Right atrium auricular region (tissue), 2 donors: Measurements from ENCODE around the gene RCL1. TPM values are rescaled to one million over a fixed set of nuclear protein-coding genes. Genes with fewer than 3 reads are reported as not detected.

Source experiments
- DNase-seq: peaks from one replicate; pipeline ENCODE4 v3.0.0-alpha.2; 2019; ENCODE audit warnings: low spot score
- H3K27ac ChIP-seq, 2 donors: fragments of 200-600 bp; sonication (generic); 1 replicate in 1 of 2; 2 replicates in 1 of 2; pipeline ENCODE4 v1.5.1; 2016 to 2019
- H3K27me3 ChIP-seq, 2 donors: fragments of 200-600 bp; sonication (generic); one replicate each; pipeline versions ENCODE4 v1.5.1 to v1.6.0; 2017 to 2019
- H3K36me3 ChIP-seq: fragments of 200-600 bp; sonication (generic); one replicate; pipeline ENCODE4 v1.5.1; 2016
- H3K4me1 ChIP-seq, 2 donors: fragments of 200-600 bp; sonication (generic); one replicate each; pipeline versions ENCODE4 v1.5.1 to v1.6.0; 2017 to 2019
- H3K4me3 ChIP-seq, 2 donors: fragments of 200-600 bp; sonication (generic); 1 replicate in 1 of 2; 2 replicates in 1 of 2; pipeline ENCODE4 v1.5.1; 2017 to 2019; ENCODE audit warnings: mild to moderate bottlenecking in 1 of 2, moderate library complexity in 1 of 2
- H3K9me3 ChIP-seq, 2 donors: fragments of 200-600 bp; sonication (generic); one replicate each; pipeline ENCODE4 v1.5.1; 2019
- total RNA-seq, 2 donors: library from RNA; depleted of rRNA; stranded (reverse); fragments of >200 nt; gene quantifications; one replicate each; pipeline ENCODE4 v1.1.0, GENCODE V29; 2016
- TF ChIP-seq, protein P1 (sequence below), 2 donors: fragments of 200-600 bp; sonication (generic); IDR thresholded peaks; one replicate each; pipeline ENCODE4 v1.5.1; 2019; ENCODE audit warnings: antibody characterized with exemption in 2 of 2

Gene RCL1
- total RNA-seq, 2 donors from 2014 or later, result 7.2 to 8.6 TPM

GRCh38 chr9:4796988-4797853 lies 4.5 kb downstream of the RCL1 start:
- Histone ChIP-seq H3K4me3 (no peak overlapping the region), H3K9me3 (no peaks in the 10 kb centered on the region), H3K36me3 (no peaks in the 10 kb centered on the region), H3K27me3 (no peaks in the 10 kb centered on the region), H3K27ac (no peak overlapping the region), H3K4me1 (peaks cover 0 to 31% of the 10 kb centered on the region in 2 donors)
- TF ChIP-seq, protein P1, sequence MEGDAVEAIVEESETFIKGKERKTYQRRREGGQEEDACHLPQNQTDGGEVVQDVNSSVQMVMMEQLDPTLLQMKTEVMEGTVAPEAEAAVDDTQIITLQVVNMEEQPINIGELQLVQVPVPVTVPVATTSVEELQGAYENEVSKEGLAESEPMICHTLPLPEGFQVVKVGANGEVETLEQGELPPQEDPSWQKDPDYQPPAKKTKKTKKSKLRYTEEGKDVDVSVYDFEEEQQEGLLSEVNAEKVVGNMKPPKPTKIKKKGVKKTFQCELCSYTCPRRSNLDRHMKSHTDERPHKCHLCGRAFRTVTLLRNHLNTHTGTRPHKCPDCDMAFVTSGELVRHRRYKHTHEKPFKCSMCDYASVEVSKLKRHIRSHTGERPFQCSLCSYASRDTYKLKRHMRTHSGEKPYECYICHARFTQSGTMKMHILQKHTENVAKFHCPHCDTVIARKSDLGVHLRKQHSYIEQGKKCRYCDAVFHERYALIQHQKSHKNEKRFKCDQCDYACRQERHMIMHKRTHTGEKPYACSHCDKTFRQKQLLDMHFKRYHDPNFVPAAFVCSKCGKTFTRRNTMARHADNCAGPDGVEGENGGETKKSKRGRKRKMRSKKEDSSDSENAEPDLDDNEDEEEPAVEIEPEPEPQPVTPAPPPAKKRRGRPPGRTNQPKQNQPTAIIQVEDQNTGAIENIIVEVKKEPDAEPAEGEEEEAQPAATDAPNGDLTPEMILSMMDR (IDR thresholded peaks at IDR 0.05), result peak; percentile 61 to 81
- no peak for DNase-seq

DNA sequence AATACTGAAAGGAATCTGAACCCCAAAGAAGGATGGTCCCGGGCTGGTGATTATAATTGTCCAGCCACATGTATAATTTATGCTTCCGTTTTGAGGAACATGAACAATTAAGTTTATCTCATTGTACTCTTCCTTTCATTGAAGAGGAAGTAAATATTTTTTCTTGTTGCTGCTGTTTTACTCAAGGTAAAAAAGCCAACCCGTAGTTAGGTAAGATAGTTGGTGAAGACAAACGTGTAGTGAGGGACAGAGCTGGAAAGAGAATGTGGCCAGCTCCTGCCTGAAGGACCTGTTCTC lies 5.1 kb downstream of the RCL1 start:
- H3K4me1 ChIP-seq, result peaks cover 0 to 31% of the 10 kb centered on the region in 2 donors
- no peak overlapping the region for H3K4me3 ChIP-seq
- no peak for DNase-seq
- no peaks in the 10 kb centered on the region for H3K27me3 ChIP-seq
- TF ChIP-seq, protein P1 (IDR thresholded peaks at IDR 0.05), result no peak
- H3K9me3 ChIP-seq, result no peaks in the 10 kb centered on the region
- no peaks in the 10 kb centered on the region for H3K36me3 ChIP-seq
- H3K27ac ChIP-seq, result peak overlapping the region in 1 of 2 donors; percentile 28

- Histone ChIP-seq H3K4me1 (peaks cover 0 to 31% of the 10 kb centered on the region in 2 donors), H3K4me3 (no peak overlapping the region), H3K27me3 (no peaks in the 10 kb centered on the region), H3K27ac (peak overlapping the region in 1 of 2 donors; percentile 28), H3K36me3 (no peaks in the 10 kb centered on the region), H3K9me3 (no peaks in the 10 kb centered on the region)
- TF ChIP-seq, protein P1 (IDR thresholded peaks at IDR 0.05), result no peak
- DNase-seq, result no peak
Measured at GRCh38 chr9:4798281-4799032, 5.7 kb downstream of the RCL1 start.

DNA sequence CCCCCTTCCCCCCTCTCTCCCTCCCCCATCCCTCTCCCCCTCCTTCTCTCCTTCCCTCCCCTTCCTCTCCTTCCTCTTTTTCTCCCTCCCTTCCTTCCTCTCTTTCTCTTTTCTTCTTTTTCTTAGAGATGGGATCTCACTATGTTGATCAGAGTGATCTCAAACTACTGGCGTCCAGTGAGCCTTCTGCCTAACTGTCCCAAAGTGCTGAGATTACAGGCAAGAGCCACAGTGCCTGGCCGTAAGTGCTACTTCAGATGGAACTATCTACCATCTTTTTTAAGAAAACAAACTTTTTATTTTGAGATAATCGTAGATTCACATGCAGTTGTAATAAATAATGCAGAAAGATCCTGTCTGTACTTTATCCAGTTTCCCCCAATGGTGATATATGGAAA lies 6.3 kb downstream of the RCL1 start:
- H3K9me3 ChIP-seq, result no peaks in the 10 kb centered on the region
- H3K27ac ChIP-seq, result no peak overlapping the region
- no peak overlapping the region for H3K4me3 ChIP-seq
- no peaks in the 10 kb centered on the region for H3K36me3 ChIP-seq
- TF ChIP-seq, protein P1 (IDR thresholded peaks at IDR 0.05), result no peak
- H3K4me1 ChIP-seq, result peaks cover 0 to 26% of the 10 kb centered on the region in 2 donors
- DNase-seq, result no peak
- no peaks in the 10 kb centered on the region for H3K27me3 ChIP-seq

- H3K4me3 ChIP-seq, result no peak overlapping the region
- H3K9me3 ChIP-seq, result no peaks in the 10 kb centered on the region
- TF ChIP-seq, protein P1 (IDR thresholded peaks at IDR 0.05), result no peak
- no peaks in the 10 kb centered on the region for H3K27me3 ChIP-seq
- no peaks in the 10 kb centered on the region for H3K36me3 ChIP-seq
- no peak for DNase-seq
- no peak overlapping the region for H3K27ac ChIP-seq
- peaks cover 0 to 20% of the 10 kb centered on the region in 2 donors for H3K4me1 ChIP-seq
Measured at GRCh38 chr9:4799775-4800174, 7.0 kb downstream of the RCL1 start.
